Vagina (tissue), 2 donors: Measurements from ENCODE around the gene CYP1A2. TPM values are rescaled to one million over a fixed set of nuclear protein-coding genes. Genes with fewer than 3 reads are reported as not detected.

Experiments used
- DNase-seq, 2 donors: peaks; one replicate each; pipeline ENCODE4 v3.0.0-alpha.2; 2017; ENCODE audit errors: extremely low spot score in 2 of 2
- H3K27ac ChIP-seq: fragments of 200-600 bp; sonication (generic); one replicate; pipeline ENCODE4 v1.5.1; 2019
- H3K27me3 ChIP-seq: fragments of 200-600 bp; sonication (generic); one replicate; pipeline ENCODE4 v1.5.1; 2019
- H3K36me3 ChIP-seq, 2 donors: fragments of 200-600 bp; sonication (generic); one replicate each; pipeline ENCODE4 v1.5.1; 2017 to 2019
- H3K4me1 ChIP-seq: fragments of 200-600 bp; sonication (generic); one replicate; pipeline ENCODE4 v1.5.1; 2019
- H3K4me3 ChIP-seq, 2 donors: fragments of 200-600 bp; sonication (generic); 1 replicate in 1 of 2; 2 replicates in 1 of 2; pipeline ENCODE4 v1.5.1; 2016 to 2019
- H3K9me3 ChIP-seq: fragments of 200-600 bp; sonication (generic); one replicate; pipeline ENCODE4 v1.5.1; 2019
- CTCF ChIP-seq, 3 experiments: fragments of 450-650 bp in 2 of 3; fragments of 200-600 bp in 1 of 3; sonication (generic) in 1 of 3; IDR thresholded peaks; one replicate each; pipeline ENCODE4 v1.5.1; 2017 to 2019; ENCODE audit warnings: antibody characterized with exemption in 3 of 3, mild to moderate bottlenecking in 2 of 3, moderate library complexity in 2 of 3
- POLR2A ChIP-seq, 2 donors: fragments of 450-650 bp; IDR thresholded peaks; one replicate each; pipeline ENCODE4 v1.6.1; 2017; ENCODE audit warnings: antibody characterized with exemption in 2 of 2, mild to moderate bottlenecking in 2 of 2, moderate library complexity in 2 of 2
- POLR2AphosphoS5 ChIP-seq, 2 donors: sonication (generic); formaldehyde crosslinking; IDR thresholded peaks; one replicate each; pipeline ENCODE4 v1.9.0; 2017; ENCODE audit warnings: antibody characterized with exemption in 2 of 2, mild to moderate bottlenecking in 2 of 2, low read depth in 1 of 2; ENCODE audit not compliant: insufficient read depth in 1 of 2
- intact Hi-C: fragments of 100-400 bp; cut with DNase I; formaldehyde crosslinking; loops from one replicate; pipeline ENCODE4 v1.15.1; 2023
- total RNA-seq: library from RNA; depleted of rRNA; stranded (reverse); fragments of >200 nt; gene quantifications from one replicate; pipeline ENCODE4 v1.2.3, GENCODE V29; 2016

CYP1A2 gene
- total RNA-seq, 1 donor from 2014 or later, result not detected

DNA sequence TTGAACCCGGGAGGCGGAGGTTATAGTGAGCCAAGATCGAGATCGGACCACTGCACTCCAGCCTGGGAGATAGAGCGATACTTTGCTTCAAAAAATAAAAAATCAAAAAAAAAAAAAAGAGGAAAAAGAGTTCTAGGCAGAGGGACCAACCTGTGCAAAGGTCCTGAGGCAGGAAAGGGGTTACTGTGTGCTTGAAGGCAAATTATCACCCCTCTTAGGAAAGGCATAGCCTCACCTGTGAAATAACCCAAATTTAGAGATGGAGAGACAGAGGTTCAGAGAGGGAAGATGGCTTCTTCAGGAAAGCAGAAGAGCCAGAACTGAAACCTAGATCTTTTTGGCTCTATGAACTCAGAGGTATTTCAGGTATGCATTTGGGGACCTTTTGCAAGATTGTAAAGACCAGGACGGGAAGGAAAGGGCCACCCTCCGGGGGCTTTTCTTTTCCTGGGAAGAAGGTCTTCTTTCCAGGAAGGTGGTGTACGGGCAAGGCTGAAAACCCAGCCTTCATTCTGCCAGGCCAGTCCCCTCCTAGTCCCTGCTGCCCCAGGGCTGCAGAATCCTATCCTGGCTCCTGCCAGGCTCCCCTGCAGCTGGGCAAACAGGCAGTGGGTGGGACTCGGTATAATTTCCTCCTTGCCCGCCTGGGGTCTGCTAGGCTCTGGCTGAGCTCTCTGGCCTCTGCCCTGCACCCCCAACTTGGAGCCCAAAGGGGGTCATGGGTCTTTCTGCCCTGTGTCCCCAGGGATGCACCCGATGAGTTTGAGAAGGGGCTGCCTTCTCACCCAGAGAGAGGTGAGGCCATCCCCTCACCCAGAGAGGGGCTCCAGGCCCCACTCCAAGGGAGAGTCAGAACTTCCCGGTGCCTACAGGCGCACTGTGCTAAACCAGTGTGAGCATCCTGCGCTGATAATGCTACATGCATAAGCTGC is 18.8 kb downstream of the CYP1A2 start:
- Histone ChIP-seq H3K9me3 (no peaks in the 10 kb centered on the region), H3K4me3 (no peak overlapping the region), H3K27ac (no peak overlapping the region), H3K27me3 (no peaks in the 10 kb centered on the region), H3K4me1 (peaks cover 20% of the 10 kb centered on the region), H3K36me3 (no peaks in the 10 kb centered on the region)
- no peak for TF ChIP-seq POLR2A (IDR thresholded peaks at IDR 0.05)
- no peak for TF ChIP-seq POLR2AphosphoS5 (IDR thresholded peaks at IDR 0.05; ENCODE audit: insufficient read depth in 1 of 2, low read depth in 1 of 2)
- TF ChIP-seq CTCF (IDR thresholded peaks at IDR 0.05), result no peak
- no peak for DNase-seq
- intact Hi-C loops, result loop anchor here (5.0 kb wide), 1 partner anchor 135 kb away; no protein-coding TSS in a partner anchor

DNA sequence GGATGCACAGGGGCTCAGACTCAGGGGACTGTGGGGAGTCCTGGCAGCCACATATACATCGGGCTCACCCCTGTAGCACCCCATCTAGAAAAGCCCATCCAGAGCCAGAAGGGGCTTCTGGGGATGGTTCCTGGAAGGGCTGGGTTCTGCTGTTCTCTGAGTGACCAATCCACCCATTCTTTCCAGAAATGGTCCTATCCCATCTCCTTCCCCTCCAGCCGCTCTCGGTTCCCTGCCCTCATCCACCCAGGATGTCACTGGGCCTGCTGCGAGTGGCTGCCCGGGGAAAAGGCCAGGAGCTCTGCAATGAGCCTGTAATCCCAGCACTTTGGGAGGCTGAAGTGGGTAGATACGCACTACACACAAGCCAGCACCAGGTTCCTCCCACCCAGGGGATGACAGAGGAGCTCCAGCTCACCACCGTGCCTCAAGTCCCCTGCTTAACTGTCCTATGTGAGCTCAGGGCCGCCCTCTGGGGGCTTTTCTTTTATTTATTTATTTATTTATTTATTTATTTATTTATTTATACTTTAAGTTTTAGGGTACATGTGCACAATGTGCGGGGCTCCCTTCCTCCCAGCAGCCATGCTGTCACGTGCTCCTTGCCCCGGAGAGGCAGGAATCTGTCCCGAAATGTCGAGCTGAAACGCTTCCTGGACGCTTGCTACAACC is 19.6 kb downstream of the CYP1A2 start:
- Histone ChIP-seq H3K36me3 (no peaks in the 10 kb centered on the region), H3K27me3 (no peaks in the 10 kb centered on the region), H3K9me3 (no peaks in the 10 kb centered on the region), H3K4me1 (peaks cover 27% of the 10 kb centered on the region), H3K27ac (no peak overlapping the region), H3K4me3 (no peak overlapping the region)
- DNase-seq, result no peak
- TF ChIP-seq POLR2AphosphoS5 (IDR thresholded peaks at IDR 0.05; ENCODE audit: insufficient read depth in 1 of 2, low read depth in 1 of 2) (no peak), CTCF (IDR thresholded peaks at IDR 0.05) (no peak), POLR2A (IDR thresholded peaks at IDR 0.05) (no peak)
- intact Hi-C loops, result loop anchor here (5.0 kb wide), 1 partner anchor 136 kb away; no protein-coding TSS in a partner anchor

DNA sequence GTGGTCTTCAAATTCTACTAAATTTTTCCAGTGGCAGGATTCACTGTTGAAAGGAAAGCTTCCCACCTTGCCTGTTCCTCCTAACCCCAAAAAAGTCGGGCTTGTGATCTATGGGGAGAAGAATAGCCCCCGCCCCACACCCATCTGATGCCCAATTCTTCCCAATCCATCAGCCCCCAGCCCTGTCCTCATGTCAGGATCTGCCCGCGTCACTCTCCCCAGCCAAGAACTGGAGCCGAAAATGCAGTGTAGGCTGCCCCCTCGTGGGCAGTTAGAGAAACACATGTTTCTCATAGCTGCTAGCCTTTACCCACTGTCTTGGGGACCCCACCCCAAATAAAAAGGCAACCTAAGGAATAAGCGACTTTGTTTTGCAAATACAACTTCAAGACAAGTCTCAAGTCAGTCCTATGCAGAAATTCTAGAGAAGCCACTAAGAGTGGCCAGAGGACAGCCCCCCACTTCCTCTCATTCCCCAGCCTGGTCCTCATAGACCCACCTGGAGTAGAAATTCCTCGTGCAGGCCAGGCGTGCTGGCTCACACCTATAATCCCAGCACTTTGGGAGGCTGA is 20.2 kb downstream of the CYP1A2 start:
- intact Hi-C loops, result loop anchor here (5.0 kb wide), 1 partner anchor 137 kb away; no protein-coding TSS in a partner anchor
- no peaks in the 10 kb centered on the region for H3K27me3 ChIP-seq
- peak; percentile 73 to 87 (median 84) for TF ChIP-seq CTCF (IDR thresholded peaks at IDR 0.05)
- no peak for TF ChIP-seq POLR2A (IDR thresholded peaks at IDR 0.05)
- no peak for TF ChIP-seq POLR2AphosphoS5 (IDR thresholded peaks at IDR 0.05; ENCODE audit: insufficient read depth in 1 of 2, low read depth in 1 of 2)
- no peak overlapping the region for H3K4me3 ChIP-seq
- H3K4me1 ChIP-seq, result peaks cover 31% of the 10 kb centered on the region
- no peaks in the 10 kb centered on the region for H3K9me3 ChIP-seq
- DNase-seq, result no peak
- H3K27ac ChIP-seq, result no peak overlapping the region
- H3K36me3 ChIP-seq, result no peaks in the 10 kb centered on the region

DNA sequence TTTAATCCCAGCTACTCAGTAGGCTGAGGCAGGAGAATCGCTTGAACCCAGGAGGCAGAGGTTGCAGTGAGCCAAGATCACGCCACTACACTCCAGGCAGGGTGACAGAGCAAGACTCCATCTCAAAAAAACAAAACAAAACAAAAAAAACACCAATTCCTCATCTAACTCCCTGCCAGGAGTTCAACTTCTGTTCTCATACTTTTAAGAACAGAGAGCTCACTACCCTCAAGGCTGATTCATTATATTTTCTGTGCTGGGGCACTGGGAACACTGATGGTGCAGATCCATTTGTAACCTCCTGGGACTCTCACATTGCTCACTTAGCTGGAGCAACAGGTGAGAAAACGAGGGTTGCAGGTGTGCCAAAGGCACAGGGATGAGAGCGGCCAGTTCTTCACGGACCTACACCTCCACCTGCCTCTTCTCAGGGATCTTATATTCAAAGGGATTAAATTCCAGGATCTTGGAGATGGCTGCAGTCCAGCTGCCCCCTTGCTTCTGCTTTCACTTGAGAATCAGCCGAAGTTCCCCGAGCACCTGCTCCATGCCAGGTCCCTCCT is 20.9 kb downstream of the CYP1A2 start:
- H3K4me1 ChIP-seq, result peaks cover 31% of the 10 kb centered on the region
- no peaks in the 10 kb centered on the region for H3K9me3 ChIP-seq
- TF ChIP-seq POLR2AphosphoS5 (IDR thresholded peaks at IDR 0.05; ENCODE audit: insufficient read depth in 1 of 2, low read depth in 1 of 2) (no peak), CTCF (IDR thresholded peaks at IDR 0.05) (no peak), POLR2A (IDR thresholded peaks at IDR 0.05) (no peak)
- intact Hi-C loops, result loop anchor here (5.0 kb wide), 1 partner anchor 137 kb away; no protein-coding TSS in a partner anchor
- no peak for DNase-seq
- no peaks in the 10 kb centered on the region for H3K36me3 ChIP-seq
- H3K27ac ChIP-seq, result no peak overlapping the region
- no peak overlapping the region for H3K4me3 ChIP-seq
- H3K27me3 ChIP-seq, result no peaks in the 10 kb centered on the region
